GM23338 (cell line): Measurements from ENCODE around the gene CROCC2.

Source experiments
- EZH2 ChIP-seq: fragments of 200-600 bp; sonication (generic); IDR thresholded peaks from one replicate; pipeline ENCODE4 v1.8.0; 2017; ENCODE audit warnings: antibody characterized with exemption, mild to moderate bottlenecking, low read depth; ENCODE audit not compliant: unreplicated experiment
- EZH2phosphoT487 ChIP-seq: fragments of 200-600 bp; sonication (generic); IDR thresholded peaks from one replicate; pipeline ENCODE4 v1.8.1; 2018; ENCODE audit warnings: antibody characterized with exemption; ENCODE audit not compliant: unreplicated experiment
- POLR2AphosphoS5 ChIP-seq: IDR thresholded peaks from 2 replicates; pipeline ENCODE4 v1.6.1; 2016; ENCODE audit warnings: antibody characterized with exemption, low read depth
- STAT1 ChIP-seq: IDR thresholded peaks from one replicate; pipeline ENCODE4 v1.6.1; 2016; ENCODE audit warnings: antibody characterized with exemption; ENCODE audit not compliant: unreplicated experiment
- ZNF331 ChIP-seq: fragments of 250-450 bp; sonication (Bioruptor Pico); IDR thresholded peaks from 2 replicates; pipeline ENCODE4 v1.5.0; 2020; ENCODE audit warnings: low read depth, mild to moderate bottlenecking, moderate library complexity
- TF ChIP-seq, protein P1 (sequence below), 2 experiments: fragments of 200-600 bp in 1 of 2; sonication (generic) in 1 of 2; conservative IDR thresholded peaks; 2 replicates each; pipeline versions ENCODE4 v1.5.1 to v1.6.1; 2016 to 2017; ENCODE audit warnings: antibody characterized with exemption in 2 of 2, low read depth in 2 of 2, mild to moderate bottlenecking in 2 of 2, moderate library complexity in 1 of 2
- TF ChIP-seq, protein P2 (sequence below): IDR thresholded peaks from one replicate; pipeline ENCODE4 v1.6.1; 2018; ENCODE audit warnings: antibody characterized with exemption; ENCODE audit not compliant: unreplicated experiment

GRCh38 chr2:240989451-240990265, 83.5 kb downstream of the CROCC2 start:
- TF ChIP-seq, protein P1, sequence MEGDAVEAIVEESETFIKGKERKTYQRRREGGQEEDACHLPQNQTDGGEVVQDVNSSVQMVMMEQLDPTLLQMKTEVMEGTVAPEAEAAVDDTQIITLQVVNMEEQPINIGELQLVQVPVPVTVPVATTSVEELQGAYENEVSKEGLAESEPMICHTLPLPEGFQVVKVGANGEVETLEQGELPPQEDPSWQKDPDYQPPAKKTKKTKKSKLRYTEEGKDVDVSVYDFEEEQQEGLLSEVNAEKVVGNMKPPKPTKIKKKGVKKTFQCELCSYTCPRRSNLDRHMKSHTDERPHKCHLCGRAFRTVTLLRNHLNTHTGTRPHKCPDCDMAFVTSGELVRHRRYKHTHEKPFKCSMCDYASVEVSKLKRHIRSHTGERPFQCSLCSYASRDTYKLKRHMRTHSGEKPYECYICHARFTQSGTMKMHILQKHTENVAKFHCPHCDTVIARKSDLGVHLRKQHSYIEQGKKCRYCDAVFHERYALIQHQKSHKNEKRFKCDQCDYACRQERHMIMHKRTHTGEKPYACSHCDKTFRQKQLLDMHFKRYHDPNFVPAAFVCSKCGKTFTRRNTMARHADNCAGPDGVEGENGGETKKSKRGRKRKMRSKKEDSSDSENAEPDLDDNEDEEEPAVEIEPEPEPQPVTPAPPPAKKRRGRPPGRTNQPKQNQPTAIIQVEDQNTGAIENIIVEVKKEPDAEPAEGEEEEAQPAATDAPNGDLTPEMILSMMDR (conservative IDR thresholded peaks at IDR 0.05; ENCODE audit: low read depth in 2 of 2), result peak; percentile 45 to 70
- TF ChIP-seq, protein P2, sequence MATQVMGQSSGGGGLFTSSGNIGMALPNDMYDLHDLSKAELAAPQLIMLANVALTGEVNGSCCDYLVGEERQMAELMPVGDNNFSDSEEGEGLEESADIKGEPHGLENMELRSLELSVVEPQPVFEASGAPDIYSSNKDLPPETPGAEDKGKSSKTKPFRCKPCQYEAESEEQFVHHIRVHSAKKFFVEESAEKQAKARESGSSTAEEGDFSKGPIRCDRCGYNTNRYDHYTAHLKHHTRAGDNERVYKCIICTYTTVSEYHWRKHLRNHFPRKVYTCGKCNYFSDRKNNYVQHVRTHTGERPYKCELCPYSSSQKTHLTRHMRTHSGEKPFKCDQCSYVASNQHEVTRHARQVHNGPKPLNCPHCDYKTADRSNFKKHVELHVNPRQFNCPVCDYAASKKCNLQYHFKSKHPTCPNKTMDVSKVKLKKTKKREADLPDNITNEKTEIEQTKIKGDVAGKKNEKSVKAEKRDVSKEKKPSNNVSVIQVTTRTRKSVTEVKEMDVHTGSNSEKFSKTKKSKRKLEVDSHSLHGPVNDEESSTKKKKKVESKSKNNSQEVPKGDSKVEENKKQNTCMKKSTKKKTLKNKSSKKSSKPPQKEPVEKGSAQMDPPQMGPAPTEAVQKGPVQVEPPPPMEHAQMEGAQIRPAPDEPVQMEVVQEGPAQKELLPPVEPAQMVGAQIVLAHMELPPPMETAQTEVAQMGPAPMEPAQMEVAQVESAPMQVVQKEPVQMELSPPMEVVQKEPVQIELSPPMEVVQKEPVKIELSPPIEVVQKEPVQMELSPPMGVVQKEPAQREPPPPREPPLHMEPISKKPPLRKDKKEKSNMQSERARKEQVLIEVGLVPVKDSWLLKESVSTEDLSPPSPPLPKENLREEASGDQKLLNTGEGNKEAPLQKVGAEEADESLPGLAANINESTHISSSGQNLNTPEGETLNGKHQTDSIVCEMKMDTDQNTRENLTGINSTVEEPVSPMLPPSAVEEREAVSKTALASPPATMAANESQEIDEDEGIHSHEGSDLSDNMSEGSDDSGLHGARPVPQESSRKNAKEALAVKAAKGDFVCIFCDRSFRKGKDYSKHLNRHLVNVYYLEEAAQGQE, result no peak
- TF ChIP-seq ZNF331 (CRISPR knock-in tag) (no peak), POLR2AphosphoS5 (no peak), EZH2 (no peak), EZH2phosphoT487 (no peak), STAT1 (no peak)
